SK-N-SH treated with all-trans-retinoic acid at 6 μM for 48 hours (cell line): Measurements from ENCODE around the gene ANK2.

Source experiments
- ATAC-seq: fragments of 200-7000 bp; cut with Tn5 transposase; 3 replicates; pipeline ENCODE4 v1.9.1; 2020; ENCODE audit warnings: mild to moderate bottlenecking, moderate library complexity
- ARNTL ChIP-seq: fragments of 450-650 bp; formaldehyde crosslinking; IDR thresholded peaks from 2 replicates; pipeline ENCODE4 v1.5.0; 2020; ENCODE audit warnings: low read depth, mild to moderate bottlenecking, moderate library complexity, borderline replicate concordance
- BACH2 ChIP-seq: fragments of 250-450 bp; sonication (Bioruptor Pico); IDR thresholded peaks from 2 replicates; pipeline ENCODE4 v1.9.0; 2021; ENCODE audit warnings: mild to moderate bottlenecking, borderline replicate concordance
- CSDC2 ChIP-seq: fragments of 250-450 bp; sonication (Bioruptor Pico); IDR thresholded peaks from 2 replicates; pipeline ENCODE4 v1.5.0; 2020; ENCODE audit warnings: mild to moderate bottlenecking, moderate library complexity
- GLIS3 ChIP-seq: fragments of 250-450 bp; sonication (Bioruptor Pico); IDR thresholded peaks from 2 replicates; pipeline ENCODE4 v1.5.0; 2020; ENCODE audit warnings: mild to moderate bottlenecking, moderate library complexity
- ISL1 ChIP-seq: fragments of 250-450 bp; sonication (Bioruptor Pico); IDR thresholded peaks from 2 replicates; pipeline ENCODE4 v2.1.2; 2022; ENCODE audit warnings: mild to moderate bottlenecking, moderate library complexity
- OSR1 ChIP-seq: fragments of 250-450 bp; sonication (Bioruptor Pico); IDR thresholded peaks from 2 replicates; pipeline ENCODE4 v1.8.0; 2022; ENCODE audit warnings: moderate library complexity, mild to moderate bottlenecking, inconsistent platforms
- PPARA ChIP-seq: fragments of 250-450 bp; sonication (Bioruptor Pico); IDR thresholded peaks from 2 replicates; pipeline ENCODE4 v1.5.0; 2020; ENCODE audit warnings: mild to moderate bottlenecking, borderline replicate concordance
- RARB ChIP-seq: fragments of 250-450 bp; sonication (Bioruptor Pico); IDR thresholded peaks from 2 replicates; pipeline ENCODE4 v1.8.0; 2021; ENCODE audit warnings: mild to moderate bottlenecking, moderate library complexity
- SNAI2 ChIP-seq: fragments of 250-450 bp; sonication (Bioruptor Pico); IDR thresholded peaks from 2 replicates; pipeline ENCODE4 v1.5.0; 2020; ENCODE audit warnings: mild to moderate bottlenecking, moderate library complexity
- ZC3H10 ChIP-seq: fragments of 250-450 bp; sonication (Bioruptor Pico); IDR thresholded peaks from 2 replicates; pipeline ENCODE4 v1.5.1; 2021; ENCODE audit warnings: mild to moderate bottlenecking, moderate library complexity
- ZFP3 ChIP-seq: fragments of 250-450 bp; sonication (Bioruptor Pico); IDR thresholded peaks from 2 replicates; pipeline ENCODE4 v1.5.0; 2020; ENCODE audit warnings: mild to moderate bottlenecking, moderate library complexity
- ZFP30 ChIP-seq: fragments of 450-650 bp; formaldehyde crosslinking; IDR thresholded peaks from 2 replicates; pipeline ENCODE4 v1.5.0; 2022; ENCODE audit warnings: mild to moderate bottlenecking, moderate library complexity
- ZNF565 ChIP-seq: fragments of 450-650 bp; formaldehyde crosslinking; conservative IDR thresholded peaks from 2 replicates; pipeline ENCODE4 v1.5.0; 2020; ENCODE audit warnings: low read depth, mild to moderate bottlenecking, moderate library complexity
- ZNF70 ChIP-seq: fragments of 450-650 bp; formaldehyde crosslinking; IDR thresholded peaks from 2 replicates; pipeline ENCODE4 v1.5.0; 2020; ENCODE audit warnings: mild to moderate bottlenecking, moderate library complexity
- TF ChIP-seq, protein P1 (sequence below): fragments of 250-450 bp; sonication (Bioruptor Pico); IDR thresholded peaks from 2 replicates; pipeline ENCODE4 v1.8.0; 2020; ENCODE audit warnings: mild to moderate bottlenecking, moderate library complexity, borderline replicate concordance
- TF ChIP-seq, protein P2 (sequence below): fragments of 250-450 bp; sonication (Bioruptor Pico); IDR thresholded peaks from 2 replicates; pipeline ENCODE4 v1.5.1; 2020; ENCODE audit warnings: low read depth, mild to moderate bottlenecking, moderate library complexity
- TF ChIP-seq, protein P3 (sequence below): fragments of 250-450 bp; sonication (Bioruptor Pico); IDR thresholded peaks from 2 replicates; pipeline ENCODE4 v1.5.0; 2020; ENCODE audit warnings: mild to moderate bottlenecking, moderate library complexity
- TF ChIP-seq, protein P4 (sequence below): fragments of 250-450 bp; sonication (Bioruptor Pico); IDR thresholded peaks from 2 replicates; pipeline ENCODE4 v1.5.1; 2021; ENCODE audit warnings: mild to moderate bottlenecking, moderate library complexity
- TF ChIP-seq, protein P5 (sequence below): fragments of 250-450 bp; sonication (Bioruptor Pico); IDR thresholded peaks from 2 replicates; pipeline ENCODE4 v1.8.0; 2021; ENCODE audit warnings: low read depth, mild to moderate bottlenecking, moderate library complexity, borderline replicate concordance

ANK2 gene

DNA sequence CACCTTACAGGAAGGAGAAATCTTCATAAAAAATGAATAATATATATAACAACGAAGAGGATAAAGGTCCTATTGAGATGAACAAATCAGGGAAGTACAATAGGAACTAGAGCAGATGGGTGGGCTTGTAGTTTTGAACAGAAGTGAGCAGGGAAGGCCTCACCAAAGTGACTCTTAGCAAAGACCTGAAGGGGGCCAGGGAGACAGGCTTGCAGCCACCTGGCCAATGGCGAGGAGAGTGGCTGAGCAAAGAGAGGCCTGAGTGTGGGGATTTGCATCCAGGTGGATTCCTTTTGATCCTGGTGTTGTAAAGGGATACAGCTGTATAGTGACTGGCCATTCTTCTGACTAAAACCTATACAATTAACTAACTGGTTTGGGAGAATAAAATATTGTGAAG, 358.0 kb downstream of the ANK2 start:
- no peak for ATAC-seq

DNA sequence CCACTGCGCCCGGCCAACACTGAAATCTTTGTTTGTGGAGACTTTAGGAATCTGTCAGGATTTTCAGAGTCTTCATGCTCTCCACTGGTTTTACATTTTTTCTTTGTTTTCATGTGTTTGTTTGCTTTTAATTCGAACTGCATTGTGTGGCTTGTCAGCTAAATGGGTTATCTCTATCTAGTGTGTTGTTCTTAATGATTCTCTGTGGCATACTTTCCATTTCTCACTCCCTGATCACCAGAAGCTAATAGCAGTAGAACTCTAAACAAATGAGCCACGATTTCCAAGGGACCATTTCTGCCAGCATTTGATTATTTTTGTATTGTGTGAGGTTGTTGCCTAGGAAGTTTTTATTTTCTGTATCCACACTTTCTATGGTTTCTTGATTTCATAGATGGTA, 359.7 kb downstream of the ANK2 start:
- TF ChIP-seq, protein P1, sequence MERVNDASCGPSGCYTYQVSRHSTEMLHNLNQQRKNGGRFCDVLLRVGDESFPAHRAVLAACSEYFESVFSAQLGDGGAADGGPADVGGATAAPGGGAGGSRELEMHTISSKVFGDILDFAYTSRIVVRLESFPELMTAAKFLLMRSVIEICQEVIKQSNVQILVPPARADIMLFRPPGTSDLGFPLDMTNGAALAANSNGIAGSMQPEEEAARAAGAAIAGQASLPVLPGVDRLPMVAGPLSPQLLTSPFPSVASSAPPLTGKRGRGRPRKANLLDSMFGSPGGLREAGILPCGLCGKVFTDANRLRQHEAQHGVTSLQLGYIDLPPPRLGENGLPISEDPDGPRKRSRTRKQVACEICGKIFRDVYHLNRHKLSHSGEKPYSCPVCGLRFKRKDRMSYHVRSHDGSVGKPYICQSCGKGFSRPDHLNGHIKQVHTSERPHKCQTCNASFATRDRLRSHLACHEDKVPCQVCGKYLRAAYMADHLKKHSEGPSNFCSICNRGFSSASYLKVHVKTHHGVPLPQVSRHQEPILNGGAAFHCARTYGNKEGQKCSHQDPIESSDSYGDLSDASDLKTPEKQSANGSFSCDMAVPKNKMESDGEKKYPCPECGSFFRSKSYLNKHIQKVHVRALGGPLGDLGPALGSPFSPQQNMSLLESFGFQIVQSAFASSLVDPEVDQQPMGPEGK (CRISPR knock-in tag): no peak
- TF ChIP-seq GLIS3 (CRISPR knock-in tag) (no peak), ZFP3 (CRISPR knock-in tag) (no peak), ISL1 (no peak), SNAI2 (CRISPR knock-in tag) (no peak), ZNF70 (CRISPR knock-in tag) (no peak), ZFP30 (CRISPR knock-in tag) (no peak), ZC3H10 (CRISPR knock-in tag) (no peak), BACH2 (no peak), CSDC2 (CRISPR knock-in tag) (no peak), OSR1 (CRISPR knock-in tag) (no peak), ZNF565 (CRISPR knock-in tag) (no peak)
- TF ChIP-seq, protein P2, sequence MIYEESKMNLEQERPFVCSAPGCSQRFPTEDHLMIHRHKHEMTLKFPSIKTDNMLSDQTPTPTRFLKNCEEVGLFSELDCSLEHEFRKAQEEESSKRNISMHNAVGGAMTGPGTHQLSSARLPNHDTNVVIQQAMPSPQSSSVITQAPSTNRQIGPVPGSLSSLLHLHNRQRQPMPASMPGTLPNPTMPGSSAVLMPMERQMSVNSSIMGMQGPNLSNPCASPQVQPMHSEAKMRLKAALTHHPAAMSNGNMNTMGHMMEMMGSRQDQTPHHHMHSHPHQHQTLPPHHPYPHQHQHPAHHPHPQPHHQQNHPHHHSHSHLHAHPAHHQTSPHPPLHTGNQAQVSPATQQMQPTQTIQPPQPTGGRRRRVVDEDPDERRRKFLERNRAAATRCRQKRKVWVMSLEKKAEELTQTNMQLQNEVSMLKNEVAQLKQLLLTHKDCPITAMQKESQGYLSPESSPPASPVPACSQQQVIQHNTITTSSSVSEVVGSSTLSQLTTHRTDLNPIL (CRISPR knock-in tag): no peak
- TF ChIP-seq, protein P3, sequence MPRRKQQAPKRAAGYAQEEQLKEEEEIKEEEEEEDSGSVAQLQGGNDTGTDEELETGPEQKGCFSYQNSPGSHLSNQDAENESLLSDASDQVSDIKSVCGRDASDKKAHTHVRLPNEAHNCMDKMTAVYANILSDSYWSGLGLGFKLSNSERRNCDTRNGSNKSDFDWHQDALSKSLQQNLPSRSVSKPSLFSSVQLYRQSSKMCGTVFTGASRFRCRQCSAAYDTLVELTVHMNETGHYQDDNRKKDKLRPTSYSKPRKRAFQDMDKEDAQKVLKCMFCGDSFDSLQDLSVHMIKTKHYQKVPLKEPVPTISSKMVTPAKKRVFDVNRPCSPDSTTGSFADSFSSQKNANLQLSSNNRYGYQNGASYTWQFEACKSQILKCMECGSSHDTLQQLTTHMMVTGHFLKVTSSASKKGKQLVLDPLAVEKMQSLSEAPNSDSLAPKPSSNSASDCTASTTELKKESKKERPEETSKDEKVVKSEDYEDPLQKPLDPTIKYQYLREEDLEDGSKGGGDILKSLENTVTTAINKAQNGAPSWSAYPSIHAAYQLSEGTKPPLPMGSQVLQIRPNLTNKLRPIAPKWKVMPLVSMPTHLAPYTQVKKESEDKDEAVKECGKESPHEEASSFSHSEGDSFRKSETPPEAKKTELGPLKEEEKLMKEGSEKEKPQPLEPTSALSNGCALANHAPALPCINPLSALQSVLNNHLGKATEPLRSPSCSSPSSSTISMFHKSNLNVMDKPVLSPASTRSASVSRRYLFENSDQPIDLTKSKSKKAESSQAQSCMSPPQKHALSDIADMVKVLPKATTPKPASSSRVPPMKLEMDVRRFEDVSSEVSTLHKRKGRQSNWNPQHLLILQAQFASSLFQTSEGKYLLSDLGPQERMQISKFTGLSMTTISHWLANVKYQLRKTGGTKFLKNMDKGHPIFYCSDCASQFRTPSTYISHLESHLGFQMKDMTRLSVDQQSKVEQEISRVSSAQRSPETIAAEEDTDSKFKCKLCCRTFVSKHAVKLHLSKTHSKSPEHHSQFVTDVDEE (CRISPR knock-in tag): no peak
- no peak for ATAC-seq

More for the DNA sequence above, 358.0 kb downstream of the ANK2 start:
- TF ChIP-seq, protein P4, sequence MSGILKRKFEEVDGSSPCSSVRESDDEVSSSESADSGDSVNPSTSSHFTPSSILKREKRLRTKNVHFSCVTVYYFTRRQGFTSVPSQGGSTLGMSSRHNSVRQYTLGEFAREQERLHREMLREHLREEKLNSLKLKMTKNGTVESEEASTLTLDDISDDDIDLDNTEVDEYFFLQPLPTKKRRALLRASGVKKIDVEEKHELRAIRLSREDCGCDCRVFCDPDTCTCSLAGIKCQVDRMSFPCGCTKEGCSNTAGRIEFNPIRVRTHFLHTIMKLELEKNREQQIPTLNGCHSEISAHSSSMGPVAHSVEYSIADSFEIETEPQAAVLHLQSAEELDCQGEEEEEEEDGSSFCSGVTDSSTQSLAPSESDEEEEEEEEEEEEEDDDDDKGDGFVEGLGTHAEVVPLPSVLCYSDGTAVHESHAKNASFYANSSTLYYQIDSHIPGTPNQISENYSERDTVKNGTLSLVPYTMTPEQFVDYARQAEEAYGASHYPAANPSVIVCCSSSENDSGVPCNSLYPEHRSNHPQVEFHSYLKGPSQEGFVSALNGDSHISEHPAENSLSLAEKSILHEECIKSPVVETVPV: no peak
- TF ChIP-seq ISL1 (no peak), PPARA (CRISPR knock-in tag) (no peak), OSR1 (CRISPR knock-in tag) (no peak), ZC3H10 (CRISPR knock-in tag) (no peak), ARNTL (CRISPR knock-in tag) (no peak), GLIS3 (CRISPR knock-in tag) (no peak), SNAI2 (CRISPR knock-in tag) (no peak), ZFP30 (CRISPR knock-in tag) (no peak), RARB (CRISPR knock-in tag) (no peak)
- TF ChIP-seq, protein P5, sequence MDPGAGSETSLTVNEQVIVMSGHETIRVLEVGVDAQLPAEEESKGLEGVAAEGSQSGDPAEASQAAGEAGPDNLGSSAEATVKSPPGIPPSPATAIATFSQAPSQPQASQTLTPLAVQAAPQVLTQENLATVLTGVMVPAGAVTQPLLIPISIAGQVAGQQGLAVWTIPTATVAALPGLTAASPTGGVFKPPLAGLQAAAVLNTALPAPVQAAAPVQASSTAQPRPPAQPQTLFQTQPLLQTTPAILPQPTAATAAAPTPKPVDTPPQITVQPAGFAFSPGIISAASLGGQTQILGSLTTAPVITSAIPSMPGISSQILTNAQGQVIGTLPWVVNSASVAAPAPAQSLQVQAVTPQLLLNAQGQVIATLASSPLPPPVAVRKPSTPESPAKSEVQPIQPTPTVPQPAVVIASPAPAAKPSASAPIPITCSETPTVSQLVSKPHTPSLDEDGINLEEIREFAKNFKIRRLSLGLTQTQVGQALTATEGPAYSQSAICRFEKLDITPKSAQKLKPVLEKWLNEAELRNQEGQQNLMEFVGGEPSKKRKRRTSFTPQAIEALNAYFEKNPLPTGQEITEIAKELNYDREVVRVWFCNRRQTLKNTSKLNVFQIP (CRISPR knock-in tag): no peak
- TF ChIP-seq, protein P3 (CRISPR knock-in tag): no peak
- TF ChIP-seq, protein P2 (CRISPR knock-in tag): no peak
